ENCODE data around the gene ERC1.
"Not testable (repeated sequence)": the region's sequence is repeated elsewhere in the genome, so short reads cannot be mapped to it uniquely, and the experiment has no call there.

The ERC1 gene

GRCh38 chr12:1130164-1130563, 139.1 kb downstream of the ERC1 start:
- DNase-seq (ENCODE audit: low read depth) = no peak

DNA sequence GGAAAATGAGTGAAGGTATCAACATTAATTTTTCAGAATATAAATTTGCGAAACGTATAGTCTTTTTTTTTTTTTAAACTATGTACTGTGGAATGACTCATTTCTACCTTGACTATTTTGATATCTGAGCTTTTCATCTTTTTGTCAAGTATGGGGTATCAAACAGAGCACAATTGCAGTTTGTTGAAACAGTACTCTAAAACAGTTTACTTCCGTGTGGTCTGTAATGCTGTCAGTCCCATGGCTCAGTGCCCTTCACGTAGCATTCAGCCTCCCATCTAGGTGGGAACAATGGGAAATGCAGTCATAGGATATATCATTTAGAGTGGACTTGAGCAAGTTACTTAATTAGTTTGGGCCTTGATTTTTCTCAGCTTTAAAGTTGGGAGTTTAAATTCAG, 139.5 kb downstream of the ERC1 start:
- DNase-seq (ENCODE audit: low read depth) = no peak

GRCh38 chr12:1131811-1132224, 140.8 kb downstream of the ERC1 start:
- no peak for DNase-seq (ENCODE audit: low read depth)

DNA sequence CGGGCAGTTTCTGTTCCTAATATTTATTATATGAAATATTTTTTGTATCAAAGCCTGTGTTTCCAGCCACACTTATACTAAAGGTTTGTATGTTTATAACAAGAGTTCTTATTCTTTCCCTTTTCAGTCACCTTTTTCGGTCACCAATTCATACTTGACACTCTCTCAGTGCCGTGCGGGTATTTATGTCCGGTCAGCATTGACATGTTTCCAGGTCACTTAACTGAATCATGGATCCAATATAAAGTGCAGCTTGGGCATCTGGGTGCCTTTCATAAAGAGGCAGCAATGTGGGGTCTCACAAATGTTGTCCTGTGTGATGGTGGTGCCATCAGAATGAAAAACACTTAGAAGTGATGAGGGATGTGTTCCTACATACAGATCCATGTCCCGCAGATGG, 141.3 kb downstream of the ERC1 start:
- no peak for DNase-seq (ENCODE audit: low read depth)

DNA sequence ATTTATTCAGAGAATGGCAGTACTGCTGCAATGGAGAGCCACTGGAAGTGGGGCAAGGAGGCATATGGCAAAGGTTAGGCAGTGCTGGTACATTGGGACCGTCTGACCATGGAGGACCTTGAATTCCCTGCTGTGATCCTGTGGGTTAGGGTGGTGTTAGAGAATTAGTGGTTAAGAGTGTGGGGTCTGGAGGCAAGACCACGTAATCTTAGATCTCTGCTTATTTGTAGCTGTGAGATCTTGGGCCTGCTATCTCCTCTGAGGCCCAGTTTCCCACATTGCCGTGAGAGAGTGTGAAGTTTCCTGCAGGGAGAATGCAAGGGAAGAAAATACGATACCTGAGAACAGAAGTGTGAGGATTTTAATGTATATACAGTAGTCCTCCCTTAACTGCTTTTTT, 147.7 kb downstream of the ERC1 start:
- no peak for DNase-seq (ENCODE audit: low read depth)

- DNase-seq (ENCODE audit: low read depth) = not testable (repeated sequence)
Observed at GRCh38 chr12:1146758-1147157, 155.7 kb downstream of the ERC1 start.

GRCh38 chr12:1147821-1148220, 156.8 kb downstream of the ERC1 start:
- DNase-seq (ENCODE audit: low read depth) = no peak

DNA sequence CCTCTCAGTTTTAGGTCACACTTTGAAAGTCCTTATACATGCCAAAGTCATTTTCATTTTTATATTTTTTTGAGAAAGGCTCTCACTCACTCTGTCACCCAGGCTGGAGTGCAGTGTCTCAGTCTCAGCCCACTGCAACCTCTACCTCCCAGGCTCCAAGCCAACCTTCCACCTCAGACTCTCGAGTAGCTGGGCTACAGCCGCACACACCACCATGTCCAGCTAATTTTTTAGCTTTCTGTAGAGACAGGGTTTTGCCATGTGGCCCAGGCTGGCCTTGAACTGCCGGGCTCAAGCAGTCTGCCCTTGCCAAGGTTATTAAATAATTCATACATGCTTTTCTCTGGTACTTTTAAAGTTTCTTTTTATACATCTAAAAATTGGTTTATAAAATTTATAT, 166.0 kb downstream of the ERC1 start:
- no peak for DNase-seq (ENCODE audit: low read depth)

- DNase-seq (ENCODE audit: low read depth) = no peak
Observed at GRCh38 chr12:1161197-1161596, 170.2 kb downstream of the ERC1 start.

- DNase-seq (ENCODE audit: low read depth) = no peak
Observed at GRCh38 chr12:1162081-1162760, 171.2 kb downstream of the ERC1 start.

- no peak for DNase-seq (ENCODE audit: low read depth)
Observed at GRCh38 chr12:1167784-1168183, 176.8 kb downstream of the ERC1 start.

DNA sequence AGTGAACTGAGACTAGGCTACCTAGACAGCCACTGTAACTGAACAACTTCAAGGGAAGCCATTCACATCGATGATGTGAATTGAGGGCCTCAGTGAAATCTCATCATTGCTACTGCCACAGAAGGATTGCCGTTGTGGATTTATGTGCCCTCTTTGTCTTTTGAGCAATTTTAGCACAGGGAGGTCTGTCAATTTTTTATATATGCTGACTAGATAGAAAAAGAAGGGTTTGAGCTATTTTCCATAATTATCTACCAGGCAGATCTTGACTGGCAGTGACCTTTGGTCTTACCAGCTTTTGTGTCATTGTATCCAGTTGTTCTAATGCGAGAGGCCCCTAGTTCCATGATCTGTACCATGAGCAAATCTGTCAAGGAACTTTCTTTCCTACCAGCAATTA, 179.4 kb downstream of the ERC1 start:
- no peak for DNase-seq (ENCODE audit: low read depth)

- no peak for DNase-seq (ENCODE audit: low read depth)
Observed at GRCh38 chr12:1171657-1172408, 180.8 kb downstream of the ERC1 start.

- DNase-seq (ENCODE audit: low read depth) = no peak
Observed at GRCh38 chr12:1173781-1174617, 183.0 kb downstream of the ERC1 start.

- DNase-seq (ENCODE audit: low read depth) = no peak
Observed at GRCh38 chr12:1174659-1175058, 183.6 kb downstream of the ERC1 start.

DNA sequence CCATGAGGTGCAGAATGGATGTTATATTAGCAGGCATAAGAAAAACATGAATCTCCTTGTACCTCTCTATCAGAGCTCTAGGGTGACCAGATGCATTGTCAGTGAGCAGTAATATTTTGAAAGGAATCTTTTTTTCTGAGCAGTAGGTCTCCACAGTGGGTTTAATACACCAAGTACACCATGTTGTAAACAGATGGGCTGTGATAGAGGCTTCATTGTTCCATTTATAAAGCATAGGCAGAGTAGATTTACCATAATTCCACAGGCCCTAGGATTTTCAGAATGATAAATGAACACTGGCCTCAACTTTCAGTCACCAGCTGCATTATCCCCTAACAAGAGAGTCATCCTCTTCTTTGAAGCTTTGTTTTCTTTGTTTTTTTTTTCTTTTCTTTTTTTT, 185.2 kb downstream of the ERC1 start:
- no peak for DNase-seq (ENCODE audit: low read depth)

- DNase-seq (ENCODE audit: low read depth) = no peak
Observed at GRCh38 chr12:1179128-1179527, 188.1 kb downstream of the ERC1 start.

- no peak for DNase-seq (ENCODE audit: low read depth)
Observed at GRCh38 chr12:1182069-1182468, 191.0 kb downstream of the ERC1 start.

DNA sequence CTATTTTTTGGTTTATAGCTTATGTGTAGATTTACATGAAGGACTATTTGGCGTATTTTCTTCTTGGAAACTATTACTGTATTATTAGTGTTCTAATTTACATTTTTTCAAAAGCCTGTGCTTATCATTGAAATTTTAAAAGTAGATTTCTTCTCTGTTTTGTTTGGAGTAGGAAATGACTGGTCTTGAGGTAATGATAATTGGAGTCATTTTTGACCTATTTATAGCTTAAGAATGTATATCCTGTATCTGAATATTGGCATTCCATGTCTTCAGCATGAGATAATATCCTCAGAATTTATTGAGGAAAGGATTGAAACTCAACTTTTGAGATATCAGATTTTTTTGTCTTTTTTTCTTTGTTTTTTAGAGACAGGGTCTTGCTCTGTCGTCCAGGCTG, 193.4 kb downstream of the ERC1 start:
- no peak for DNase-seq (ENCODE audit: low read depth)

DNA sequence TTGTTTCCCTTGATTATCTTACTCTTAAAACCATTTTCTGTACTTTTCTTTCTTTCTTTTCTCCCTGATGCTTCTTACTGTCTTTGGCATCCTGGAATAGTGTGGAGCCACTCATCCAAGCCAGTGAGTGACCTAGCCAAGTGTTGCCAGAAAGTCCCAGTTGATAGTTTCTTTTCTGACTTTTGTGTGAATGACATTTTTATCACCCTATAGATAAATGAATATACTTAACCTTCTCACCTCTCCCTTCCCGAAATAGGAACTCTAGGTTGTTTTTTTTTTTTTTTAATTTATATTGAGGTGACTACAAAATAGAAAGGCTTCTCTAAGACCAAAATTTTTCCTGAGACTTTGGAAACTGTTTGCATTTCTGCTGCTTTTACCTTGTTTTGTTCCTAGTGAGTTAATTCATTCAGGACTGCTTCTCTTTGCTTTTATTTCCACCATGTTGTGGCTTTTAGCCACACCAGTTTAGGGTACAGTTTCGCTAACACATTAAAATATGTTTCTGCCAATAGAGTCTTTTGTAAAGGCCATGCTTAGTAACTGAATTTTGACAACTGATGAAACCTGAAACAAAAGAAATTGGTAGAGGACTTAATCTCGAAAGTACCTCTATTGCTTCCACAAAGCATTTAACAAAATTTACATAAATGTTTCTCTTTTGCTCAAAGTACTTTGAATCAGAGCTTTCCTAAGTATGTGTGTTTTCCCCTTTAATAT, 194.6 kb downstream of the ERC1 start:
- no peak for DNase-seq (ENCODE audit: low read depth)

DNA sequence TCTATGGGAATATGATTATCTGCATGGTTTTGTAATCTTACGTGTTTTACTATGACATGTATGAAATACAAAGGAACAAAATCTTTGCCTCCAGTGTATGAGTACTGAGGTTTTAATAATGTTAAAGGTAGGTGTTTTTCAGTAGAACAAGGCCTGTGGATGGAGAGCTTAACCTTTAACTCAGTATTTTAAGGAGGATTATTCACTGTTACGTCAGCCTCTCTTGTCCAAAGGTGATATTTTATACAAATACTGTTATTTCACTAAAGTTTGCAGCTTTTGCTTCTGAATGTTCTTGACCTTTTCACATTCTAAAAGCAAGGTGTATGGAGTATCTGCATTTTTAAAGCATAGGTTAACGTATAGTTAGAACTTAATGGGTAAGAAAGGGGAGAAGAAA, 195.3 kb downstream of the ERC1 start:
- no peak for DNase-seq (ENCODE audit: low read depth)

DNA sequence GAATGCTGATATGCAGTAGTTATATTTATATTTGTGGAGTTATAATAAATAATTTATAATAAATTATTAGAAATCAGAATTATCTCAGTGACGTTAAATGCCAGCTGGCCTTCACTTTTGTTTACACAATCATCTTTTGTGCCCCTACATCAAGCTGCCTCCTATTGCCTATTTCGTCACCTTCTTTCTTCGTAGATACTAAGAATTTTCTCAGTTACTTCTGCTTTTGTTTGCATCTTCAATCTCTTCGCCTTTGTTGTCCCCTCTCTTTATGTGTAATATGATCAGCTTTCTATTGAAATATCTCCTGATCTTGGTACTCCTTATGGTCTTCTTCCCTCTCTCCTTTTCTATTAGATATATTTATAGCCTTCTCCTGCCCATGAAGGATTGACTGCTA, 197.0 kb downstream of the ERC1 start:
- no peak for DNase-seq (ENCODE audit: low read depth)

Measured in stimulated activated CD8-positive, alpha-beta memory T cell treated with anti-CD3 and anti-CD28 coated beads, Interleukin-12 subunit alpha, Interleukin-12 subunit beta, amount 100 ng/mL, for 4 hours (primary cell).